GM12874 (cell line): ENCODE results near the gene IGFALS.

Experiments used
- TF ChIP-seq, protein P1 (sequence below): IDR thresholded peaks from 2 replicates; pipeline ENCODE4 v1.5.1; 2011; ENCODE audit warnings: low read depth, mild to moderate bottlenecking, control low read depth, low read length, moderate library complexity; ENCODE audit not compliant: insufficient read depth

The IGFALS gene

DNA sequence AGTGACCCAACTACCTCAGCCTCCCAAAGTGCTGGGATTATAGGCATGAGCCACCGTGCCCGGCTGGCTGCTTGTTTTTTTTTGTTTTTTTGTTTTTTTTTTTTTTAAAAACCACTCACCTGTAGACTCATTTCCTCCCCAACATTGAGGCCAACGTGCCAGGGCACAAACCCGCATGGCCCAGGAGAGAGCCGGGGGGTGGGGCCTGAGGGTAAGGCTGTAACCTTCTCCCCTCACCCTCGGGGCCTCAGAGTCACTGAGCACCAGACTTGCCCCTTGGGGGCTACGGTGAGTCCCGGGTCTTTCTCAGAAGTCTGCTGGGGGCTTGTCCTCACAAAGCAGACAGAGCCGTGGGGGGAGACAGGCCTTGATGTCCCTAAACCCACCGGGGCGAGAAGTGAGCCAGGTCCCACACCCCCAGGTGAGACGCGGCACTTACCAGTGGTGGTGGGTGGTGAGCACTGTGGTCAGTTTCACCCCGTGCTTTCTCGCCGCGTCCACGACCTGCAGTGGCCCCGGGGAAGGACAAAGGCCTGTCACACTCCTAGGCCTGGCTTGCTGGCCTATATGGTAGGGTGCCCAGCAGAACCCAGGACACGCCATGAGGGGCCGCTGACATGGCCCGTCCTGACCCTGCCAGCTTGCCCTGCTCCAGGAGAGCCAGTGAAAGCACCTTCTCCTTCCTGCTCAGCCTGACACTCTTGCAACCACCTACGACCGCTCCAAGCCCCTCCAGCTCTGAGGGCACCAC is 28.5 kb upstream of the IGFALS start:
- TF ChIP-seq, protein P1, sequence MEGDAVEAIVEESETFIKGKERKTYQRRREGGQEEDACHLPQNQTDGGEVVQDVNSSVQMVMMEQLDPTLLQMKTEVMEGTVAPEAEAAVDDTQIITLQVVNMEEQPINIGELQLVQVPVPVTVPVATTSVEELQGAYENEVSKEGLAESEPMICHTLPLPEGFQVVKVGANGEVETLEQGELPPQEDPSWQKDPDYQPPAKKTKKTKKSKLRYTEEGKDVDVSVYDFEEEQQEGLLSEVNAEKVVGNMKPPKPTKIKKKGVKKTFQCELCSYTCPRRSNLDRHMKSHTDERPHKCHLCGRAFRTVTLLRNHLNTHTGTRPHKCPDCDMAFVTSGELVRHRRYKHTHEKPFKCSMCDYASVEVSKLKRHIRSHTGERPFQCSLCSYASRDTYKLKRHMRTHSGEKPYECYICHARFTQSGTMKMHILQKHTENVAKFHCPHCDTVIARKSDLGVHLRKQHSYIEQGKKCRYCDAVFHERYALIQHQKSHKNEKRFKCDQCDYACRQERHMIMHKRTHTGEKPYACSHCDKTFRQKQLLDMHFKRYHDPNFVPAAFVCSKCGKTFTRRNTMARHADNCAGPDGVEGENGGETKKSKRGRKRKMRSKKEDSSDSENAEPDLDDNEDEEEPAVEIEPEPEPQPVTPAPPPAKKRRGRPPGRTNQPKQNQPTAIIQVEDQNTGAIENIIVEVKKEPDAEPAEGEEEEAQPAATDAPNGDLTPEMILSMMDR, result no peak

DNA sequence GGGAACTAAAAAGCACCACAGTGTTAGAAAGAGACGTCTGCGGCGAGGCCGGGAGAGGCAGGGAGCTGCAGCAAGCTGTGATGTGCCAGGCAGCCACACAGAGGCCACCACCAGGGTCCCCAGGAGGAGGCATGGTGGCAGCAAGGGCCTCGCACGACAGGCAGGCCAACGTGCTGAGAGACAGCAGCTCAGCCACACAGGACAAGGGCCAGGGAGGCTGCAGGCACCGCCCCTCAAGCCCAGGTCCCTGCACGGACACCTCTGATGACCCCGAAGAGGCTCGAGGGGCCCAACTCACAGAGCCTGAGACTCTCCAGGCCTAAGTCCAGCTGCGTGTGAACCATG is 27.4 kb upstream of the IGFALS start:
- TF ChIP-seq, protein P1, result no peak

DNA sequence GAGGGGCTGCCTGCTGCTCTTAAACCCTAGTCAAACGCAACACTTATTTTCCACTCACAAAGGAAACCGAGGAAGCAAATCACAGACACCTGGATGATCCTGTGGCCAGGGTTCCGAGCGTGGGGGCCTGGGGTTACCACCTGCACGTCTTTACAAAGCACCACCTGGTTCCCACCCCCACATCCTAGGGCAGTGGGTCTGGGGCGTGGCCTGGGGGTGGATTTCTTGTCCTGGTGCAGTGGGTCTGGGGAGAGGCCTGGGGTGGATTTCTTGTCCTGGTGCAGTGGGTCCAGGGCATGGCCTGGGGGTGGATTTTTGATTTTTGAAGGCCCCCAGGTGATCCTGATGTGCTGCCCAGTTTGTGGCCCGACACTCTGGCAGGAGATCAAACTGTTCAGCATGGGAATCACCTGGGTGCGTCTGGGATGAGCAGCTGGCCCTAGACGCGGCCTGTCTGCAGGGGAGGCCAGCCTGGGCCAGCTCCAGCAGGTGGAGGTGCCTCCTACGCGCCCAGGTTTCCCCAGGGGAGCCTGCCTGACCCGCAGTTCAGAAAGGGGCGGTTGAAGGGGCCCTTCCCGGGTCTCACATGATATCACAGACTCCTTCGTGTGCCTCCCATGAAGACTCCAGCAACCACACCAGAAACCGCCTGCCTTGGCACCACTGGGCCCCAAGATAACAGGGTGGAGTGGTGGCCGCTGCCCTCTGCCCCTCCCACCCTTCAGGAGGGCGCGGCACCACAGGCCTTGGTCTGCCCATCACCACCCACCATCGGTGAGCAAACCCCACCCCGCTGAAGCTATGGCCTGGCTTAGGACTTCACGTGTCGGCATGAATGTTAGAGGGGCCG is 26.8 kb upstream of the IGFALS start:
- TF ChIP-seq, protein P1, result no peak

DNA sequence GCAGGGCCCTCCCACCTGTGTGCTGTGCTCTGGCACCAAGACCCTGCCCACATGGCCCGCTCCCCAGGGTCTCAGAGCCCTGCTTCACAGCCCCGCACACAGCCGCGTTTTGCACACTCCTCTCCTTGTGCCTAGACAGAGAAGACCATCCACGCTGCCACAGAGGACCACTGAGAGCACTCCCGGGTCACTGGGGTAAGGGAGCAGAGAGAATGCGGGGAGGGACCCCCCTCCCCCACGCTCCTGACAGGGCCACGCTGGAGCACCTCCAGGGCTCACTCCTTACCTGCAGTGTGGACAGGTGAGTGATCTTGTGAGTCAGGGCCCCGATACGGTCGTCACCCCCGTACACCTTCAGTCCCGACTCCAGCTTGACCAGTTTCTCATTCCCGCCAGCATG is 26.1 kb upstream of the IGFALS start:
- TF ChIP-seq, protein P1, result no peak

DNA sequence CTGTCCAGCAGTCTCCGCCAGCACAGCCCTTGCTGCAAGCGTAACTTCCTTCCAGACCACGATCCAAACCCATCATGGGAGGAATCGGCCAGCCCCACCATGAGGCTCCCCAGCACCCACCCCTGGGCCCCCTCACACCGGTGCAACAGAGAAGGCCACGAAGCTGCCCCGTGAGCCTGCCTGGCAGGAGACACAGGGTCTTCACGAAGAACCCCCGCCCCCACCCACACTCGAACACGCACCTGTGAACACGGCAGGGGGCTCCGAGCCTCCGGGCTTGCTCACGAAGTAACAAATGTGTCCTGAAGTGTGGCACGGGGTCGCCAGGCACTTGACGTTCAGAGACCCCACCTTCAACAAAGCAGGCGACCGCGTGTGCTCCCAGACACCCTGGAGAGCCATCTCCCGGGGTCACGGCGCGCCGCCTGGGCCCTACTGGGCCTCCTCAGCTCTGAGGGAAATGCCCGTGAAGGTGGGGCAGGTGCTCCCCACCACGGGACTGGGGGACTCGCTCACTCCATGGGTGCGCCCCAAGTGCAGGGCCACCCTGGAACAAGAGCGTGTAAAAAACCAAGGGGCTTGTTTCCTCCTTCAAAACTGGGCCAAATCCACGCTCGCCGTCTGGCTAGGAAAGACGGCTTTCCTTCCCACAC is 25.5 kb upstream of the IGFALS start:
- TF ChIP-seq, protein P1, result no peak

DNA sequence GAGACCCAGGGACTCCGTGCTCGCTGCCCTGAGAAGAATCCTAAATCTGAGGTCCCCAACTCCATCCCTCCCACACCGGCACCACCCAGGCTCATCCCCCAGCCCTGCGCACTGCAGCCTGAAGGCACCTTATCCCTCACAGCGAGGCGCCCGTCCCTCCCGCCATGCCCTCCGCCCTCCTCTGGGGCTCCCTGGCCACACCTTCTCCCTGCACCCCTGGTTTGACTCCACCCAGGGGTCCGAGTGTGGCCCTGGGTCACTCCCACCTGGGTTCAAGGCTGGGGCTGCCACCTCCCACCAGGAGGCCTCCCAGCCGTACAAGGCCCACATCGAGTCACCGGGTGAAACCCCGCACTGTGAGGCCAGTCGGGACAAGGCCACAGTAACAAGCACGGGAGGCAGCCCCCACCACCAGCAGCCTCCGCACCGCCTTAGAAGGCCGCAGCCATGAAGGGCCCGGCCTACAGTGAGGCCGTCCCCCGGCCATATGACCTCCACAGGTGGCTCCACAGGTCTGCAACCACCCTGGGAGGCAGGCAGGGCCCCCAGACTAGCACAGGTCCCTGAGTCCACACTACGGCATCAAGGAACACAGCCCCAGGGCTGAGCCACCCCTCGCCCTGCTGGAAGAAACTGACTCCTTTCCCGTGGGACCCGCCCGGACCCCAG is 24.8 kb upstream of the IGFALS start:
- TF ChIP-seq, protein P1, result no peak

DNA sequence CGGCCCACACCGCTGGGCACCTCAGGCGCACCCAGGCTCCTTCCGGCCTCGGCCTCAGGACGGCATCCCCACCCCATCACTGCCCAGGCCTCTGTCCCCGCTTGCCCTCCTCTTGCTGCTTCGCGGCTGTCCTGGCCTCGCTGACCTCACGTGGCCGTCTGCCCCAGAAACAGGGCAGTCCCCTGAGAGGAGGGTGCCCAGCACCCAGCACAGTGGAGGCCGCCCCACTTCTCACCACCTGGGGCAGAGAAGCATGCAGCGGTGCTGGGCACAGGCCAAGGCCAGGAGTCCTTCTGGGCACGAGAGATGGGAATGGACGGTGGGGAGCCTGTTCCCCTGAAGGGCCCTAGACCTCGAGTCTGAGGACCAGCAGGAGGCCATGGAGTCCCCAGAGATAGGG is 24.2 kb upstream of the IGFALS start:
- TF ChIP-seq, protein P1, result no peak
